Measurements from ENCODE around the gene ATG16L2.
A peak's percentile ranks its signal among the peaks of the same experiment; 100 is the strongest.

ATG16L2 gene, protein sequence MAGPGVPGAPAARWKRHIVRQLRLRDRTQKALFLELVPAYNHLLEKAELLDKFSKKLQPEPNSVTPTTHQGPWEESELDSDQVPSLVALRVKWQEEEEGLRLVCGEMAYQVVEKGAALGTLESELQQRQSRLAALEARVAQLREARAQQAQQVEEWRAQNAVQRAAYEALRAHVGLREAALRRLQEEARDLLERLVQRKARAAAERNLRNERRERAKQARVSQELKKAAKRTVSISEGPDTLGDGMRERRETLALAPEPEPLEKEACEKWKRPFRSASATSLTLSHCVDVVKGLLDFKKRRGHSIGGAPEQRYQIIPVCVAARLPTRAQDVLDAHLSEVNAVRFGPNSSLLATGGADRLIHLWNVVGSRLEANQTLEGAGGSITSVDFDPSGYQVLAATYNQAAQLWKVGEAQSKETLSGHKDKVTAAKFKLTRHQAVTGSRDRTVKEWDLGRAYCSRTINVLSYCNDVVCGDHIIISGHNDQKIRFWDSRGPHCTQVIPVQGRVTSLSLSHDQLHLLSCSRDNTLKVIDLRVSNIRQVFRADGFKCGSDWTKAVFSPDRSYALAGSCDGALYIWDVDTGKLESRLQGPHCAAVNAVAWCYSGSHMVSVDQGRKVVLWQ

GRCh38 chr11:72814286-72815109 lies at the start of gene ATG16L2:
Gene ATG16L2 (plus strand): TSS chr11:72814411. CDS start chr11:72814446, 35 bp downstream.
- peak; percentile 74 for TF ChIP-seq POLR2A (IDR thresholded peaks at IDR 0.05; ENCODE audit: low read length)
- TF ChIP-seq GATA1 (IDR thresholded peaks at IDR 0.05; ENCODE audit: low read depth, low read length), result no peak
- DNase-seq, result peak; percentile 91 to 95

GRCh38 chr11:72764503-72764902 lies 49.7 kb upstream of the ATG16L2 start:
- no peak for DNase-seq
- TF ChIP-seq GATA1 (IDR thresholded peaks at IDR 0.05; ENCODE audit: low read depth, low read length) (no peak), POLR2A (IDR thresholded peaks at IDR 0.05; ENCODE audit: low read length) (no peak)

- TF ChIP-seq POLR2A (IDR thresholded peaks at IDR 0.05; ENCODE audit: low read length) (no peak), GATA1 (IDR thresholded peaks at IDR 0.05; ENCODE audit: low read depth, low read length) (no peak)
- no peak for DNase-seq
Observed at GRCh38 chr11:72766152-72766902, 47.9 kb upstream of the ATG16L2 start.

GRCh38 chr11:72767203-72768062 lies 46.8 kb upstream of the ATG16L2 start:
- DNase-seq, result no peak
- TF ChIP-seq POLR2A (IDR thresholded peaks at IDR 0.05; ENCODE audit: low read length) (no peak), GATA1 (IDR thresholded peaks at IDR 0.05; ENCODE audit: low read depth, low read length) (no peak)

GRCh38 chr11:72768581-72768980 lies 45.6 kb upstream of the ATG16L2 start:
- TF ChIP-seq GATA1 (IDR thresholded peaks at IDR 0.05; ENCODE audit: low read depth, low read length) (no peak), POLR2A (IDR thresholded peaks at IDR 0.05; ENCODE audit: low read length) (no peak)
- DNase-seq, result no peak

DNA sequence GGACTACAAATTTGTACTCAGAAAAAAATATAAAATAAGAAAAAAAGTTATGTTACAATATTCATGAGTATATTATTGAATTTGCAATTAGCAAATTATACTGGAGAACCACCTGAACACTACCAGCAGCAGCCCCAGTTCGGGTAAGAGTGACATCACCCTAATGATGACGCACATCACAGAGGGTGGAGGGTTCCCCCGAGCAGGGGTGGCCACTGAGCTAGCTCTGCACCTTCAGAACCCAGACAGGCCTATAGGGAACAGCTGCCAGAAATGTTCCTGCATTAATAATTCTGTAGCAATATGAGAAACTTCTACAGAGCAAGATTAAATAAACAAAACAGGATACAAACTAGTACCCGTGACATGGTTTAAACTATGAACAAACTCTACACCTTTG lies 44.5 kb upstream of the ATG16L2 start:
- TF ChIP-seq GATA1 (IDR thresholded peaks at IDR 0.05; ENCODE audit: low read depth, low read length) (no peak), POLR2A (IDR thresholded peaks at IDR 0.05; ENCODE audit: low read length) (no peak)
- DNase-seq, result peak in 1 of 2 experiments; percentile 17

- no peak for DNase-seq
- TF ChIP-seq POLR2A (IDR thresholded peaks at IDR 0.05; ENCODE audit: low read length), result no peak
- no peak for TF ChIP-seq GATA1 (IDR thresholded peaks at IDR 0.05; ENCODE audit: low read depth, low read length)
Observed at GRCh38 chr11:72770799-72771198, 43.4 kb upstream of the ATG16L2 start.

GRCh38 chr11:72771507-72771906 lies 42.7 kb upstream of the ATG16L2 start:
- DNase-seq, result no peak
- TF ChIP-seq GATA1 (IDR thresholded peaks at IDR 0.05; ENCODE audit: low read depth, low read length), result no peak
- TF ChIP-seq POLR2A (IDR thresholded peaks at IDR 0.05; ENCODE audit: low read length), result no peak

DNA sequence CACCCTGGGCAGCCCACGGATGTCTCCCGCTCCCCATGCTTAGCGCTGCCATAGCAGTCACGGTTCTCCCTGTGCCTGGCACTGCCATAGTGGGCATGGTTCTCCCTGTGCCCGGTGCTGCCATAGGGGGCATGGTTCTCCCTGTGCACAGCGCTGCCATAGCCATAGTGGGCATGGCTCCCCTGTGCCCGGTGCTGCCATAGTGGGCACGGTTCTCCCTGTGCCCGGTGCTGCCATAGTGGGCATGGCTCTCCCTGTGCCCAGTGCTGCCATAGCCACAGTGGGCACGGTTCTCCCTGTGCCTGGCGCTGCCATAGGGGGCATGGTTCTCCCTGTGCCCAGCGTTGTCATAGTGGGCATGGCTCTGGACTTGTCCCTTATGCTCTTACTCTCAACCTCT lies 42.2 kb upstream of the ATG16L2 start:
- TF ChIP-seq GATA1 (IDR thresholded peaks at IDR 0.05; ENCODE audit: low read depth, low read length), result no peak
- no peak for TF ChIP-seq POLR2A (IDR thresholded peaks at IDR 0.05; ENCODE audit: low read length)
- no peak for DNase-seq

DNA sequence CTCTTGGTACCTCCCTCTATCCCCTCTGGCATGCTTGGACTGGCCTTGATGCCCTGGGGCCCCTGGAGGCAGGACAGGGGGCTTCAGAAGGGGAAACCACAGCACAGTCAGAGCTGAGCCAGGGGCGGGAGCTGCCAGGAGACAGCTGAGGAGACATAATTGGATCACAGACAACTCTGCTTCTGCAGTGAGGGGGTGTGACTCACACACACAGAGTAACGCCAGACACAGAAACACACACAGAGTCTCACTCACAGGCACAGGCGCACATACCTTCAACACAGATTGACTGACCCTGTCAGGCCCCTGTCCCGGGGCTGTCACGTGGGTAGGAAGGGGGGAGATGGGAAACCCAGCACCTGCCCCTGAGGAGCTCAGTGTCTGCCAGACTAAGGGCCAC lies 40.9 kb upstream of the ATG16L2 start:
- DNase-seq, result no peak
- TF ChIP-seq POLR2A (IDR thresholded peaks at IDR 0.05; ENCODE audit: low read length) (no peak), GATA1 (IDR thresholded peaks at IDR 0.05; ENCODE audit: low read depth, low read length) (no peak)

- no peak for DNase-seq
- no peak for TF ChIP-seq GATA1 (IDR thresholded peaks at IDR 0.05; ENCODE audit: low read depth, low read length)
- no peak for TF ChIP-seq POLR2A (IDR thresholded peaks at IDR 0.05; ENCODE audit: low read length)
Observed at GRCh38 chr11:72773696-72774095, 40.5 kb upstream of the ATG16L2 start.

DNA sequence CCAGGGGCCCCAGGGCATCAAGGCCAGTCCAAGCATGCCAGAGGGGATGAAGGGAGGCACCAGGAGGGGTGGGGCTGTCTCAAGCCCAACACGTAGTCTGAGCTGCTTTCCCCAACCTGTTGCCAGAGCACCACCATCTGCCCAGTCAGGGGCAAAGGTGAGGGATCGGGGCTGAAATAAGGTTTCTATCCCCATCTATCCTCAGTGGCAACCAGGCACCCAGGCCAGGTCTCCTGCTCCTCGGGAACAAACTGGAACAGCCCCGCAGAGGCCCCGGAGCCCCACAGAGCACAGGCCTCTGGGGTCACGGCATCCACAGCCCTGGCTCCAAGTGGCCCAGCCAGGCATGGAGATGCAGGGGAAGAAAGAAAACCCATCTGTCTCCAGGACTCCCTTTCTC lies 39.7 kb upstream of the ATG16L2 start:
- DNase-seq, result no peak
- TF ChIP-seq GATA1 (IDR thresholded peaks at IDR 0.05; ENCODE audit: low read depth, low read length) (no peak), POLR2A (IDR thresholded peaks at IDR 0.05; ENCODE audit: low read length) (no peak)

Measured in erythroblast (primary cell).